Measurements from ENCODE around the gene ANKLE2. TPM values are rescaled to one million over a fixed set of nuclear protein-coding genes. Genes with fewer than 3 reads are reported as not detected.

The ANKLE2 gene
- total RNA-seq, 1 experiment from 2014 or later: 80.3 TPM

DNA sequence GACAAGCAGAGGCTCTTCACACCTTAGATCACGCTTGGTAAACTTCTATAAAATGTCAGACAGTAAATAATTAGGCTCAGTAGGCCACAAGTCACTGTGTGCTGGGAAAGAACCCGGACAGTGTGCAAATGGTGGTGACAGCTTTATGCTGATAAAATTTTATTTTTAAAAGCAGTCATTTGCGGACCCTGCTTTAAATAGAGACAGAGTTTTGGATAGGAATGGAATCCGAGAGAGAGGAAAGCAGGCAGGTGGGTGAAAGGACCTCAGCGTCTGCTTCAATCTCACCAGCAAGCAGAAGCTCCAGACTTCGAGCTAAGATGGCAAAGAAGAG, 21.4 kb downstream of the ANKLE2 start:
- Histone ChIP-seq H3K27me3 (ENCODE audit: insufficient read depth, low read length) (no peaks in the 10 kb centered on the region), H4K20me1 (ENCODE audit: control insufficient read depth, insufficient read depth, insufficient read length) (no peaks in the 10 kb centered on the region), H4K91ac (ENCODE audit: insufficient read length, low read depth, low read length) (no peak overlapping the region), H3K56ac (ENCODE audit: insufficient read length, low read depth, low read length) (no peak overlapping the region), H4K8ac (replicated peaks; ENCODE audit: insufficient read length, low read depth, low read length) (no peak overlapping the region), H3K23ac (ENCODE audit: insufficient read length, low read depth, low read length) (no peak overlapping the region), H3K4me2 (ENCODE audit: insufficient read depth, insufficient read length, low read length) (no peak overlapping the region), H3K9ac (ENCODE audit: extremely low read depth, insufficient read length, low read length) (no peak overlapping the region), H2BK15ac (ENCODE audit: low read depth, low read length) (no peak overlapping the region), H3K4ac (ENCODE audit: low read depth, low read length) (no peak overlapping the region), H3K23me2 (ENCODE audit: insufficient read length, low read depth, low read length, poor library complexity, severe bottlenecking) (no peaks in the 10 kb centered on the region), H2AK5ac (ENCODE audit: insufficient read length, low read length) (no peak overlapping the region), H4K5ac (ENCODE audit: insufficient read length, low read depth, low read length) (no peak overlapping the region), H2BK5ac (ENCODE audit: insufficient read length, low read length) (no peak overlapping the region), H2BK20ac (ENCODE audit: low read depth, low read length, poor library complexity, severe bottlenecking) (no peak overlapping the region), H3K14ac (ENCODE audit: insufficient read depth, low read length) (no peak overlapping the region), H3K79me1 (ENCODE audit: insufficient read depth, low read depth, low read length, poor library complexity, severe bottlenecking) (no peaks in the 10 kb centered on the region), H3K4me1 (ENCODE audit: insufficient read depth, low read length) (no peaks in the 10 kb centered on the region), H2AFZ (ENCODE audit: low read length) (no peak overlapping the region), H3K9me3 (ENCODE audit: control insufficient read depth, low read depth, low read length) (no peaks in the 10 kb centered on the region), H3K27ac (ENCODE audit: insufficient read length, low read depth, low read length) (no peak overlapping the region), H3K79me2 (ENCODE audit: insufficient read depth, low read length) (no peaks in the 10 kb centered on the region; the same call in 1 of the 2 replicates), H3K18ac (ENCODE audit: insufficient read length, low read depth, low read length) (no peak overlapping the region), H2BK12ac (ENCODE audit: insufficient read length, low read depth, low read length) (no peak overlapping the region), H3T11ph (ENCODE audit: low read length) (no peak overlapping the region), H2BK120ac (ENCODE audit: low read depth, low read length, poor library complexity, severe bottlenecking) (no peak overlapping the region)
- WGBS (ENCODE audit: extremely low coverage, insufficient read length, low lambda C conversion rate): no CpG with 5 or more reads among the region's 6 CpGs
- H3K9me3 Mint-ChIP-seq: no peaks in the 10 kb centered on the region
- no peak overlapping the region for H3K27ac Mint-ChIP-seq
- H3K4me1 Mint-ChIP-seq: no peaks in the 10 kb centered on the region
- peaks cover 69 to 96% (median 91%) of the 10 kb centered on the region in 3 experiments for H3K36me3 Mint-ChIP-seq (ENCODE audit: insufficient read depth in 1 of 3, low read depth in 3 of 3)
- TF ChIP-seq, protein P1, sequence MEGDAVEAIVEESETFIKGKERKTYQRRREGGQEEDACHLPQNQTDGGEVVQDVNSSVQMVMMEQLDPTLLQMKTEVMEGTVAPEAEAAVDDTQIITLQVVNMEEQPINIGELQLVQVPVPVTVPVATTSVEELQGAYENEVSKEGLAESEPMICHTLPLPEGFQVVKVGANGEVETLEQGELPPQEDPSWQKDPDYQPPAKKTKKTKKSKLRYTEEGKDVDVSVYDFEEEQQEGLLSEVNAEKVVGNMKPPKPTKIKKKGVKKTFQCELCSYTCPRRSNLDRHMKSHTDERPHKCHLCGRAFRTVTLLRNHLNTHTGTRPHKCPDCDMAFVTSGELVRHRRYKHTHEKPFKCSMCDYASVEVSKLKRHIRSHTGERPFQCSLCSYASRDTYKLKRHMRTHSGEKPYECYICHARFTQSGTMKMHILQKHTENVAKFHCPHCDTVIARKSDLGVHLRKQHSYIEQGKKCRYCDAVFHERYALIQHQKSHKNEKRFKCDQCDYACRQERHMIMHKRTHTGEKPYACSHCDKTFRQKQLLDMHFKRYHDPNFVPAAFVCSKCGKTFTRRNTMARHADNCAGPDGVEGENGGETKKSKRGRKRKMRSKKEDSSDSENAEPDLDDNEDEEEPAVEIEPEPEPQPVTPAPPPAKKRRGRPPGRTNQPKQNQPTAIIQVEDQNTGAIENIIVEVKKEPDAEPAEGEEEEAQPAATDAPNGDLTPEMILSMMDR (conservative IDR thresholded peaks at IDR 0.05): no peak
- no peaks in the 10 kb centered on the region for H3K27me3 Mint-ChIP-seq (ENCODE audit: low read depth)
- H3K4me3 Mint-ChIP-seq: no peak overlapping the region
- no peak for DNase-seq
